ENCODE results near the gene RECK.

The RECK gene

DNA sequence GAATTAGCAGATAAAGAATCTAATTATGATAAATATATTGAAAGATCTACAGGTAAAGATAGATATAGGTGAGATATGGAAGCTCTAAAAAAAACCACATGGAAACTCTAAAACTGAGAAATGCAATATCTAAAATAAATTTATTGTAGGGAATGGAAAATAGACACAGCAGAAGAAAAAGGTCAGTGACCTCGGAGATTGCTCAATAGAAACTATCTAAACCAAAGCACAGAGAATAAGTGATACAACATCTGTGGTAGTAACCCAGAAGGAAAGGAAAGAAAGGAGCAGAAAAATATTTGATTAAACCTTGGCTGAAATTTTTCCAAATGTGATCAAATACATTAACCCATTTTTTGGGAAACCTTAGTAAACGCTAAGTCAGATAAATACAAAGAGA is 56.7 kb downstream of the RECK start:
- H3K27ac ChIP-seq (ENCODE audit: low read length) = no peak overlapping the region
- no peak for DNase-seq

DNA sequence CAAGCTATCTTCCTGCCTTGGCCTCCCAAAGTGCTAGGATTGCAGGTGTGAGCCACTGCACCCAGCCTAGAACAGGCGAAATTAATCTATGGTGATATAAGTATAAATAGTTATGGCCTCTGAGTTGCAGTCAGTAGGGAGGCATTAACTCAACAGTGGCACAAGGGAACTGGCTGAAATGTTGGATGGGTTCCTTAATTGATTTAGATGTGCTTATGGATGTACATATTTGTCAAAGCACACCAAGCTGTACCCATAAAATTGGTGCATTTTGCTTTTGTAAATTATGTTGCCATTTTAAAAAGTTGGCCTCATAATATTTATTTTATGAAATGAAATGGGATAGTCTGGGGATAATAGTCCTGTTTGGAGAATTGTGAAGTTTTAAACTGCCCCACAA is 63.0 kb downstream of the RECK start:
- Histone ChIP-seq H3K9ac (ENCODE audit: low read length) (no peak overlapping the region), H3K79me2 (ENCODE audit: low read length) (no peaks in the 10 kb centered on the region), H3K27me3 (replicated peaks; ENCODE audit: insufficient read depth, low read length) (no peaks in the 10 kb centered on the region), H3K4me3 (ENCODE audit: low read length) (no peak overlapping the region), H3K27ac (ENCODE audit: low read length) (no peak overlapping the region), H3K36me3 (replicated peaks; ENCODE audit: insufficient read depth, low read length) (no peaks in the 10 kb centered on the region), H3K9me2 (replicated peaks; ENCODE audit: insufficient read depth, low read length) (no peaks in the 10 kb centered on the region), H3K4me1 (ENCODE audit: low read length) (0 out of 2 replicates have a peak, but pooled peaks cover 3% of the 10 kb centered on the region), H3K4me2 (ENCODE audit: low read depth, low read length) (no peak overlapping the region), H2AFZ (ENCODE audit: low read length) (no peak overlapping the region), H4K20me1 (ENCODE audit: insufficient read depth, low read length) (no peaks in the 10 kb centered on the region), H3K9me3 (replicated peaks; ENCODE audit: insufficient read depth, low read length) (no peaks in the 10 kb centered on the region), H3F3A (ENCODE audit: insufficient read depth, low read length) (no peaks in the 10 kb centered on the region)
- DNase-seq = no peak
- TF ChIP-seq, protein P1, sequence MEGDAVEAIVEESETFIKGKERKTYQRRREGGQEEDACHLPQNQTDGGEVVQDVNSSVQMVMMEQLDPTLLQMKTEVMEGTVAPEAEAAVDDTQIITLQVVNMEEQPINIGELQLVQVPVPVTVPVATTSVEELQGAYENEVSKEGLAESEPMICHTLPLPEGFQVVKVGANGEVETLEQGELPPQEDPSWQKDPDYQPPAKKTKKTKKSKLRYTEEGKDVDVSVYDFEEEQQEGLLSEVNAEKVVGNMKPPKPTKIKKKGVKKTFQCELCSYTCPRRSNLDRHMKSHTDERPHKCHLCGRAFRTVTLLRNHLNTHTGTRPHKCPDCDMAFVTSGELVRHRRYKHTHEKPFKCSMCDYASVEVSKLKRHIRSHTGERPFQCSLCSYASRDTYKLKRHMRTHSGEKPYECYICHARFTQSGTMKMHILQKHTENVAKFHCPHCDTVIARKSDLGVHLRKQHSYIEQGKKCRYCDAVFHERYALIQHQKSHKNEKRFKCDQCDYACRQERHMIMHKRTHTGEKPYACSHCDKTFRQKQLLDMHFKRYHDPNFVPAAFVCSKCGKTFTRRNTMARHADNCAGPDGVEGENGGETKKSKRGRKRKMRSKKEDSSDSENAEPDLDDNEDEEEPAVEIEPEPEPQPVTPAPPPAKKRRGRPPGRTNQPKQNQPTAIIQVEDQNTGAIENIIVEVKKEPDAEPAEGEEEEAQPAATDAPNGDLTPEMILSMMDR (IDR thresholded peaks at IDR 0.05; ENCODE audit: low read length) = no peak
- TF ChIP-seq EZH2 (optimal IDR thresholded peaks at IDR 0.05; ENCODE audit: low read depth, low read length) (no peak), EZH2phosphoT487 (IDR thresholded peaks at IDR 0.05; ENCODE audit: low read length) (no peak)

More for the DNA sequence above, 56.7 kb downstream of the RECK start:
- no peak overlapping the region for H3K4me3 ChIP-seq (ENCODE audit: low read length)
- TF ChIP-seq EZH2phosphoT487 (IDR thresholded peaks at IDR 0.05; ENCODE audit: low read length) (no peak), EZH2 (optimal IDR thresholded peaks at IDR 0.05; ENCODE audit: low read depth, low read length) (no peak)
- TF ChIP-seq, protein P1 (IDR thresholded peaks at IDR 0.05; ENCODE audit: low read length) = no peak
- no peaks in the 10 kb centered on the region for H4K20me1 ChIP-seq (ENCODE audit: insufficient read depth, low read length)
- no peak overlapping the region for H3K9ac ChIP-seq (ENCODE audit: low read length)
- peaks cover 10% of the 10 kb centered on the region; the same call in 1 of the 2 replicates for H3F3A ChIP-seq (ENCODE audit: insufficient read depth, low read length)
- no peak overlapping the region for H3K4me2 ChIP-seq (ENCODE audit: low read depth, low read length)
- H3K9me2 ChIP-seq (replicated peaks; ENCODE audit: insufficient read depth, low read length) = no peaks in the 10 kb centered on the region
- H3K36me3 ChIP-seq (replicated peaks; ENCODE audit: insufficient read depth, low read length) = no peaks in the 10 kb centered on the region
- H3K4me1 ChIP-seq (ENCODE audit: low read length) = peaks cover 13% of the 10 kb centered on the region
- no peak overlapping the region for H2AFZ ChIP-seq (ENCODE audit: low read length)
- H3K79me2 ChIP-seq (ENCODE audit: low read length) = no peaks in the 10 kb centered on the region
- no peaks in the 10 kb centered on the region for H3K27me3 ChIP-seq (replicated peaks; ENCODE audit: insufficient read depth, low read length)
- H3K9me3 ChIP-seq (replicated peaks; ENCODE audit: insufficient read depth, low read length) = no peaks in the 10 kb centered on the region

GRCh38 chr9:36100532-36100931 is 63.8 kb downstream of the RECK start:
- no peaks in the 10 kb centered on the region for H3F3A ChIP-seq (ENCODE audit: insufficient read depth, low read length)
- no peaks in the 10 kb centered on the region for H3K36me3 ChIP-seq (replicated peaks; ENCODE audit: insufficient read depth, low read length)
- no peak overlapping the region for H3K9ac ChIP-seq (ENCODE audit: low read length)
- DNase-seq = no peak
- 0 out of 2 replicates have a peak, but pooled peaks cover 3% of the 10 kb centered on the region for H3K4me1 ChIP-seq (ENCODE audit: low read length)
- no peak for TF ChIP-seq EZH2 (optimal IDR thresholded peaks at IDR 0.05; ENCODE audit: low read depth, low read length)
- TF ChIP-seq EZH2phosphoT487 (IDR thresholded peaks at IDR 0.05; ENCODE audit: low read length) = no peak
- TF ChIP-seq, protein P1 (IDR thresholded peaks at IDR 0.05; ENCODE audit: low read length) = no peak
- no peaks in the 10 kb centered on the region for H3K27me3 ChIP-seq (replicated peaks; ENCODE audit: insufficient read depth, low read length)
- H3K27ac ChIP-seq (ENCODE audit: low read length) = no peak overlapping the region
- no peaks in the 10 kb centered on the region for H4K20me1 ChIP-seq (ENCODE audit: insufficient read depth, low read length)
- no peaks in the 10 kb centered on the region for H3K79me2 ChIP-seq (ENCODE audit: low read length)
- H3K4me2 ChIP-seq (ENCODE audit: low read depth, low read length) = no peak overlapping the region
- no peaks in the 10 kb centered on the region for H3K9me3 ChIP-seq (replicated peaks; ENCODE audit: insufficient read depth, low read length)
- no peak overlapping the region for H2AFZ ChIP-seq (ENCODE audit: low read length)
- H3K9me2 ChIP-seq (replicated peaks; ENCODE audit: insufficient read depth, low read length) = no peaks in the 10 kb centered on the region
- no peak overlapping the region for H3K4me3 ChIP-seq (ENCODE audit: low read length)

All from MM.1S (cell line).